Esophagus squamous epithelium (tissue), 4 donors: ENCODE measurements around the gene CAMK1D.

Experiments
- POLR2A ChIP-seq, 4 donors: fragments of 450-650 bp; IDR thresholded peaks; one replicate each; pipeline ENCODE4 v1.6.1; 2017; ENCODE audit warnings: antibody characterized with exemption in 4 of 4, mild to moderate bottlenecking in 4 of 4, moderate library complexity in 3 of 4
- TF ChIP-seq, protein P1 (sequence below), 6 experiments: fragments of 450-650 bp in 4 of 6; fragments of 200-600 bp in 2 of 6; sonication (generic) in 2 of 6; IDR thresholded peaks; one replicate each; pipeline ENCODE4 v1.5.1; 2016 to 2019; ENCODE audit warnings: antibody characterized with exemption in 6 of 6, mild to moderate bottlenecking in 4 of 6, moderate library complexity in 4 of 6

DNA sequence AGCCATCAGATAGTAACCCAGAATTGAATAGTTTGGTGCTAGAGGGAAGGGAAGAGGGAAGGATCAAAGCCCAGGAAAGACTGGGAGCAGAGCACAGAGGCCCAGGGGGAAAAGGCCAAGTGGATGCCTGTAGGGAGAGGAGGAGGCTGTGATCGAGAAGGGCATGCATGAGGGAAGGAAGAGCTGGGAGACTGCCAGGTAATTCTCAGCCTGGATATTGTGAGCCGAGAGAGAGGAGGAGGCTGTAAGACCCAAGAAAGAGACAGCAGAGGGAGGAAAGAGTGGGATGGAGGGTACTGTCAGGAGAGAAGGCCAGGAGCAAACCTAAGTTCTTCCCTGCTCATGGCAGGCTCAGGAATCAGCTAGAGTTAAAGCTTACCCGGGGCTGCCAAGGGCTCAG is 474.0 kb downstream of the CAMK1D start:
- no peak for TF ChIP-seq POLR2A (IDR thresholded peaks at IDR 0.05)
- TF ChIP-seq, protein P1, sequence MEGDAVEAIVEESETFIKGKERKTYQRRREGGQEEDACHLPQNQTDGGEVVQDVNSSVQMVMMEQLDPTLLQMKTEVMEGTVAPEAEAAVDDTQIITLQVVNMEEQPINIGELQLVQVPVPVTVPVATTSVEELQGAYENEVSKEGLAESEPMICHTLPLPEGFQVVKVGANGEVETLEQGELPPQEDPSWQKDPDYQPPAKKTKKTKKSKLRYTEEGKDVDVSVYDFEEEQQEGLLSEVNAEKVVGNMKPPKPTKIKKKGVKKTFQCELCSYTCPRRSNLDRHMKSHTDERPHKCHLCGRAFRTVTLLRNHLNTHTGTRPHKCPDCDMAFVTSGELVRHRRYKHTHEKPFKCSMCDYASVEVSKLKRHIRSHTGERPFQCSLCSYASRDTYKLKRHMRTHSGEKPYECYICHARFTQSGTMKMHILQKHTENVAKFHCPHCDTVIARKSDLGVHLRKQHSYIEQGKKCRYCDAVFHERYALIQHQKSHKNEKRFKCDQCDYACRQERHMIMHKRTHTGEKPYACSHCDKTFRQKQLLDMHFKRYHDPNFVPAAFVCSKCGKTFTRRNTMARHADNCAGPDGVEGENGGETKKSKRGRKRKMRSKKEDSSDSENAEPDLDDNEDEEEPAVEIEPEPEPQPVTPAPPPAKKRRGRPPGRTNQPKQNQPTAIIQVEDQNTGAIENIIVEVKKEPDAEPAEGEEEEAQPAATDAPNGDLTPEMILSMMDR (IDR thresholded peaks at IDR 0.05): no peak
